ENCODE measurements around the gene GRM4.

Gene GRM4

DNA sequence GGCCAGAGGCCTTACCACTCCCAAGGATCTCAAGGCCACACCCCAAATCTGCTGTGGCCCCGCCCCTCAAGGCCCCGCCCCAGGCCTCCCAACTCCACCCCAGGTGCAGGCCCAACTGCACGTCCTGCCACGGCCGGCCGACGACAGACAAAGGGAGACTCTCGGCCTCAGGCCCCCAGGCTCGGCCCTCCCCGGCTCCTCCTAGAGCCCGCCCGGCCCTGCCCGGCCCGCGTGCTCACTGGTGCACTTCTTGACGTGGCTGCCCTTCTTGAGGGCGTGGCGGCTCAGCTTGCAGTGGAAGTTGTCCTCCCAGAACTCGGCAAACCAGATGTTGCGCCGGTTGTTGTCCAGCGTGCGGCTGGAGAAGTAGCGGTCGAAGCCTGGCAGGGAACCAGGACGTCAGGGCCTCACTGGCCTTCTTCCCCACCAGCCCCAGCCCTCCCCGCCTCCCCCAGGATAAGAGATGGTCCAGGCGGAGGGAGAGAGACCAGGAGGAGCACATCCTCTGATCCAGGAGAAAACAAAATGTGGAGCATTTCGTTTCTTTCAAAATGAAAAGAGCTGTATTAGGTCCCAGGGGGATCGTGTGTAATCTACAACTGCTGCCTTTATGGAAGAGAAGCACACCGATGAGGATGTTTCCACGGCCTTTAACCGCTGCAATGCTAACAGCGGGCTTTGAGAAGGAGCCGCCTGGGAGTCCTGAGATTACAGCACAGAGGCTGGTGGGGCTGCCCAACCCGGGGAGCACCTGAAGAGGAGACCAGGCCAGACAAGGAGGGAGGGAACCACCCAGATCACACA is 89.4 kb downstream of the GRM4 start:
- DNase-seq: no peak
- TF ChIP-seq GATA1 (IDR thresholded peaks at IDR 0.05; ENCODE audit: low read depth, low read length) (no peak), POLR2A (IDR thresholded peaks at IDR 0.05; ENCODE audit: low read length) (no peak)

DNA sequence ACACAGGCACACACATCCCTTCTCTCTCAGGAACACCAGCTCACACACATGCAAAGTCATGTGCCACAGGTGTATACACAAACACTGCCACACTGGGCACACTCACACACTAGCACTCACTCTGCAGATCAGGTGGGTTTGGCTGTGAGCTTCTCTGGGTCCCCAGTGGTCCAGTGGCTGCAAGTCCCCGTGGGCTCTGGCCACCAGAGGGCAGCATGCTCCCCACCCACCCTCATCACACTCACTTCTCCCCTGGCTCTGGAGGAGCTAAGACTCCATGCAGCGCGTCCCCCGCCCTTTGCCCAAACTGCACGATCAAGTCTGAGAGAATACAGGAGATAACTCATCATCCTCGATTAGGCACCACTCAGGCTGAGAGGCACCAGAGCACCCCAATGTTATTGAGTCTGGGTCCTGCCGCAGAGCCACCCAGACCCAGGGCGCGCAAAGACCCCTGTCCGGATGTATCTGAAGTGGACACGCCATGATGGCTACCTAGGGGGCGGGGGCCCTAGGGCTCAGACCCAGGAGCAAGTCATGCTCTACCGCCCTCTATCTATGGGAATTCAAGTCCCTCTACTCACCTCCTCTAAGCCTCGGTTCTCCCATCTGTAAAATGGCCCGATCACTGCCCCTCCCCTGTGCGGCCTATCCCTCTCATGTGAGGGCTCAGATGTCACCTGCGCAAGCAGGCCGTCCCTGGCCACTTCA is 90.5 kb downstream of the GRM4 start:
- TF ChIP-seq GATA1 (IDR thresholded peaks at IDR 0.05; ENCODE audit: low read depth, low read length) (no peak), POLR2A (IDR thresholded peaks at IDR 0.05; ENCODE audit: low read length) (no peak)
- DNase-seq: peak; percentile 63 to 75

DNA sequence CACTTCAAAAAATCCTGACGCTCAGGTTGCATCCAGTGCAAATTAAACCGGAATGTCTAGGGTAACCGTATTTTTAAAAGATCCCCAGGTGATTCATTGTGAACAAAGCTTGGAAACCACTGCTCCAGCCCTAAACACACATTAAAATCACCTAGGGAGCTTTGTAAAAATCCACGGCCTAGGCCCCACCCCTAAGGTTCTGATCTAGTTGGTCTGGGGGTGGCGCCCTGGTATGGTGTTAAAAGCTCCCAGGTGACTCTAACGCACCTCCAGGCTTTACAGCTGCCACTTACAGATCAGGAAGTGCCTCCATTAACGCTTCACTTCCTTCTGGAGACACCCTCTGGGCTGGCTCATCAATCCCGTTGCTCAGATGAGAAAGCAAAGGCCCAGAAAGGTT is 92.2 kb downstream of the GRM4 start:
- no peak for TF ChIP-seq GATA1 (IDR thresholded peaks at IDR 0.05; ENCODE audit: low read depth, low read length)
- TF ChIP-seq POLR2A (IDR thresholded peaks at IDR 0.05; ENCODE audit: low read length): no peak

DNA sequence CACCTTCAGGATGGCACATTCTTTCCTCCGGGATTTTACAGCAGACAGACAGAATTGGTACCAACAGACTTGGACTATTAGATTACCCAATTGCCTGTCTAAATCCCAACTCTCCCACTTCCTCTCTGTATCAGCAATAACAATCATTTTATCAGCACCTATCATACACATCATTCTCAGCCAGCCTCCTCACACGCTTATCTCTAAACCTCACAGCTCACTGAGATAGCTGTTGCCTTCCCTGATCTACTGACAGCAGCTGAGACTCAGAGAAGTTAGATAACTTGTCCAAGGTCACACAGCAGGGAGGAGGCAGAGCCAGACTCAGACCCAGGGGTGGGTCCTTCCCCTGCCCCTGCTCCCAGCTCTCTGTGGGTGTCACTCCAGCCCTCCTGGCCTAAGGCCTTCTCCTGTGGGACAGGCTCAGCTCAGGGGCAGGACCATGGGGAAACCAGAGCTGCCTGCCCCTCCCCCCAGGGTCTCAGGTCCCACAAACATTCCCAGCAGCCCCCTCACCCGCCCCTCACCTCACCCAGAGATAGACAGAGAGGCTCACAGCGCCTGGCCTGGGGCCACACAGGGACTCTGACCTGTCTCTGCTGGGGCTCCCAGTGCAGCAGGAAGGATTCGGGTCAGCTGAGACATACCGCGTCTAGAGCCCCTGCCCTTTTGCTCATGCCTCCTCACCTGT is 92.8 kb downstream of the GRM4 start:
- TF ChIP-seq POLR2A (IDR thresholded peaks at IDR 0.05; ENCODE audit: low read length): no peak
- no peak for TF ChIP-seq GATA1 (IDR thresholded peaks at IDR 0.05; ENCODE audit: low read depth, low read length)
- DNase-seq: peak in 1 of 2 experiments; percentile 32

More for the DNA sequence above, 92.2 kb downstream of the GRM4 start:
- DNase-seq: no peak

DNA sequence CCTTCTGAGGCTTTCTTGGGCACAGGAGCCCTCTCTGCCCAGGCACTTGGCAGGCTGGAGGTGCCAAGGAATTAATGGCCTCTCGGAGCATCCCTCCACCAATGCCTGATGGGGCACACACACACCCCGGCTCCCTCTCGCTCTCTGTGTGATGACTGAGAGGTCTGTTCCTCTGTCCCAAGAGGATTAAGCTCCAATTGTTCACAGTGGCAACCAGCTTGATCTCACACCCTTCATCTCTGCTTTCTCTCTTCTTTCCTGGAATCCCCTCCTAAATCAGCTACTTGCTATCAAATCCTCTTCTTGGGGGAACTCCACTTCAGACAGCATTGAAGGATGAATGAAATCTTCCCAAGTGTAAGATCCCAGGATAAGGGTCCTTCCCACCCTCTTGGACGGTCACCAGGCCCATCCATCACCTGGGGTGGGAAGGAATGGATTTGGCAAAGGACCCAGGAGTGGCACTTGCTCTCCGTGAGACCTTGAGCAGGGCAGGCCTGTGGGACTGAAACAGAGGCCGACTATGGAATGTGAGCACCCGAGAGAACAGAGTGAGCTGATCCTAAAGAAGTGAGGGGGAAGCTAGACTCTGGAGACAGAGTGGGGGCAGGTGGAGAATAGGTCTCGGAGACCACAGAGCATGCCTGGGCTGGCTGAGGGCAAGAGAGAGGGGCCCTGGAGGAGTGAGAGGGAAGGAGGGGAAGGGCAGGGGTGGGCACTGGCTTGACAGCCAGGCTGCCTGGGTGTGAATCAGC is 93.6 kb downstream of the GRM4 start:
- no peak for DNase-seq
- TF ChIP-seq GATA1 (IDR thresholded peaks at IDR 0.05; ENCODE audit: low read depth, low read length) (no peak), POLR2A (IDR thresholded peaks at IDR 0.05; ENCODE audit: low read length) (no peak)

DNA sequence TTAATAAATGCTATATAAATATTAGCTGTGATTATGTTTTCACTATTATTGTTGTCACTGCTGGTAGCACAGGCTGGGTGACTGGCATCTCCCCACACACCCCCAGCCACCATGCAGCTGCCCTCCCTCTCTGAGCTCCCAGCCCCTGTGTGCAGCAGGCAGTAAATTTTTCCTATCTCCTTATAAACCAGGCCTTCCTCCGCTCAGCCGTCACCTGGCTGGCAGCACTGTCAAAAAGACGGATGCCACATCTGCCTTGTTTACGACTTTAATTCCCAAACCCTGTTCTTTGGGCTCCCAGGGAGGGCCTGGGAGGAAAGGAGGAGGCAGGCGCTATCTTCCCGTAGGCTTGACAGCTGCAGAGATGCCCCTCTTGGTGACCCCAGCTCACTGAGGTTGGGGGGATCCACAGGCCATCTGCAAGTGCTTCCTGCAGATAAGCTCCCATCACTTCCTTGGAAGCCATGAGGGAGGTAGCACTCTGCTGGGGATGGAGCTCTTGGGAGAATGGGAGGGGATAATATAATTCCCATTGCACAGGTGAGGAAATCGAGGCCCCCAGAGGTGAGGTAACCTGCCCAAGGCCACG is 94.5 kb downstream of the GRM4 start:
- TF ChIP-seq GATA1 (IDR thresholded peaks at IDR 0.05; ENCODE audit: low read depth, low read length) (no peak), POLR2A (IDR thresholded peaks at IDR 0.05; ENCODE audit: low read length) (no peak)
- no peak for DNase-seq

DNA sequence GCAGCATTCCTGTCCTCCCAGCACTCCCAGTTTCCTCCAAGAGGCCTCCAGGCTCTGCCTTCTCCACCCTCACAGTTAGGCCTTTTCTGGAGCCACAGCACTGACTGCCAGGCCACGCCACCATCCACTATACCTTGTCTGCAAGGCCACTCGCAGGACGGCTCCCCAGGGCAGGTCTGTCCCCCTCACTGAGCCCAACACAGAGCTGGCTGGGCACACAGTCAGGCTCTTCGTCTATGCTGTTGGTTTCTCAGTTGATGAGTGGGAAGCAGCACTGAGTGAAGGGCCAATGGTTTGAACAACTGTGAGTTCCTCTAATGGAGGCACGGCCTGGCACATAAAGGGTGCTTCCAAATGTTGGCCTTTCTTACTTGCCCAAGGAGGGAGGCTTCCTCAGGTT is 95.2 kb downstream of the GRM4 start:
- TF ChIP-seq POLR2A (IDR thresholded peaks at IDR 0.05; ENCODE audit: low read length) (no peak), GATA1 (IDR thresholded peaks at IDR 0.05; ENCODE audit: low read depth, low read length) (no peak)
- no peak for DNase-seq

DNA sequence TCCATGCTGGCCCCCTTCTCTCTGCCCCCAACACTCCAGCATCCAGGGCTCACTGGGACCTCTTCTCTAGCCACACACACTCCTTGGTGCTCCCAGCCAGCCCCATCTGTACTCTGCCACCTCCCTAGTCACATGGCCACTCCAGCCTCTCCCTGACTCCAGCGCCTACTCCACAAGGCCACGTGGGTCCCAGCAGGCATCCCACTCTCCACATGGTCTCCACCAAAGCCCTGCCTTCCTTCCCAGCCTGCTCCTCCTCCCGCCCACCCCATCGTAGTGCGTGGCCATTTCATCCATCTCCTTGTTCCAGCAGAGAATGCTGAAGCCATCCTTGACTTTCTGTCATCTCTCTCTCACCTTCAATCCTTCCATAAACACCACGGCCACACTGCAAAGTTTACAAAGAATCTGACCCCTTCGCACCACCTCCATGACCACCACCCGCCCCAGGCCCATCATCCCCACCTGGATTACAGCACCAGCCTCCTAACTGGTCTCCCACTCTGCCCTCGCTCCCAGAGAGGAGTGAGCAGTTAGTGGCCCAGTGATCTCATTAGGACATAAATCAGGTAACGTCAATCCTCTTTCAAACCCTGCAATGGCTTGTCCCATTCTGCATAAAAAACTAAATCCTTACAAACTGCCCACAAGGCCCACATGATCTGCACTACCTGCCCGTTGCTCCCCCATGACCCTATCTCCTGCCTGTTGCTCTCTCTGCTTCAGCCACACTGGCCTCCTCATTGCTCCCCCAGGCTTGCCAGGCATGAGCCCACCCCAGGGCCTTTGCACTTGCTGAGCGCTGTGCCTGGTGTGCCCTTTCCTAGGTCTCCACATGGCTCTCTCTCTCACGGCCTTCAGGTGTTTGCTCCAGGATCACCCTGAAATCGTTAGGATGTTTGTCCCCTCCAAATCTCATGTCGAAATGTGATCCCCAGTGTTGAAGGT is 96.2 kb downstream of the GRM4 start:
- no peak for DNase-seq
- no peak for TF ChIP-seq POLR2A (IDR thresholded peaks at IDR 0.05; ENCODE audit: low read length)
- no peak for TF ChIP-seq GATA1 (IDR thresholded peaks at IDR 0.05; ENCODE audit: low read depth, low read length)

DNA sequence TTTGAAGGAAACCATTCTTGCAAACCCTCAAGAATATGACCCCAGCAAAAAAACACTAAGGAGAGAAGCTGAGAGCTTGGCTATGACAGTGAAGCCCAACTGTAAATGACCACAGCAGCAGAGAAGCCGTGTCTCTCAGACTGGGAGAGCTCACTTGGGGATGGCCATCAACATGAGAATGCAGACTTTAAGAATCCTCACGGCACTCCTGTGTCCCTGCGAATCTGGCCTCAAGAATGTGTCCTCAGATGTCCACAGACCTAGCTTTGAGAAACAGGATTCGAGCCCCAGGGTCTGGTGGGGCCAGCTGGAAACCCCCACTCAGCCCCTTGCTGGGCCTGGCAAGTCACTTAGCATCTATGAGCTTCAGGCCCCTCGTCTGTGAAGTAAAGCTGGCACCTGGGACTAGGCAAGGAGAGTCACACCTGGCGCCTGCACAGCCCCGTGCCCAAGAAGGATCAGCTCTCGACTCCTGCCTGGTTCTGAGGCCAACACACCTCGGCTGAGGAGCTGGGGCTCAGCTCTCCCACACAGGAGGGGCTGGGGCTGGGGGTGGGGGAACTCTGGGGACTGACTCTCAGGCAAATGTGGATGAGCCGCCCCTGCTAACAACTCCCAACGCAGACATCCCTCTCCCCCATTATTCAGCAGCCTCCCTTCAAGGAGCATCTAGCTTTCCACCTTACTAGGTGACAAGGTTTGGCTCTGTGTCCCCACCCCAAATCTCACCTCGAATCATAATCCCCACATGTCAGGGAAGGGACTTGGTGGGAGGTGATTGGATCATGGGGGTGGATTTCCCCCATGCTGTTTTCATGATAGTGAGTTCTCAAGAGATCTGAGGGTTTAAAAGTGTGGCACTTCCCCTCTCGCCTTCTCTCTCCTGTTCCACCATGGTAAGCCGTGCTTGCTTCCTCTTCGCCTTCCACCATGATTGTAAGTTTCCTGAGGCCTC is 97.7 kb downstream of the GRM4 start:
- TF ChIP-seq POLR2A (IDR thresholded peaks at IDR 0.05; ENCODE audit: low read length) (no peak), GATA1 (IDR thresholded peaks at IDR 0.05; ENCODE audit: low read depth, low read length) (no peak)

DNA sequence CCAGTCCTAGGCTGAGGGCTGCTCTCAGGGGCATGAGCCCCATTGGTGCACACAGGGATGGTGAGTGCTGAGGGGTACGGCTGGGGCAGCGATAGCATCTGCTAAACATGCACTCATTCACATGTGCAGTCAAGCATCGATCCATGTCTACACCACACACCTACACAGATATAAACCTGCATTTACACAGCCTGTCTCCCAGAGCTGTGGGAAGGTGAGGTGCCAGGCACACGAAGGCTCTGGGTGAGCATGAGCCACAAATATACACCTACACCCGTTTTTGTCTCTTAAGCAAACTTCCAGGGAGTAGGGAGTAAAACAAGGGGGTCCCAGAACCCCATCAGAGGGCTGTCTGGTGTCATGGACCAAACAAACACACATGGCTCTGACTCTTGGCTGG is 99.3 kb downstream of the GRM4 start:
- no peak for TF ChIP-seq GATA1 (IDR thresholded peaks at IDR 0.05; ENCODE audit: low read depth, low read length)
- TF ChIP-seq POLR2A (IDR thresholded peaks at IDR 0.05; ENCODE audit: low read length): no peak
- no peak for DNase-seq

More for the DNA sequence above, 97.7 kb downstream of the GRM4 start:
- no peak for DNase-seq

DNA sequence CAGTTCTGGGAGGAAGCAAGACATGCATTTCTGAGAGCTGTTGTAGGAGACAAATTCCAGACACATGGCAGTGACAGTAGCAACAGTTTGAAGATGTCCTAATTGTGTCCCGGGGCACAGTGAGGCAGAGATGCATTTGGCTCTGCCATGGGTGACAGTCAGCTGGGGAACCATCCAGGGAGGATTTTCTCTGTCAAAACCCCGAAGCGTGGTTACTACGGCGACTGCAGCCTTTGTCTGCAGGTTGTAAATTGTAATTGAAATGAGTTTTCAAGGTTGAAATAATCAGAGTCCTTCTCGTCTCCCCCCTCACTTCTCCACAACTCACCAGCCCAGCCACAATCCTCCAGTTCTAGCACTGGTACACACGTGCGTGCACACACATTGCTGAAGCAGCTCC is 100.1 kb downstream of the GRM4 start:
- no peak for TF ChIP-seq POLR2A (IDR thresholded peaks at IDR 0.05; ENCODE audit: low read length)
- no peak for TF ChIP-seq GATA1 (IDR thresholded peaks at IDR 0.05; ENCODE audit: low read depth, low read length)
- DNase-seq: no peak
